Large intestine (tissue), 3 donors: Measurements from ENCODE around the gene MYCBPAP. TPM values are rescaled to one million over a fixed set of nuclear protein-coding genes. Genes with fewer than 3 reads are reported as not detected.

Experiments
- DNase-seq, 2 donors: peaks; one replicate each; pipeline versions ENCODE4 v3.0.0 to v3.0.0-alpha.2; 2013
- H3K27ac ChIP-seq: one replicate; pipeline ENCODE4 v1.5.1; 2013; ENCODE audit warnings: low read length
- H3K27me3 ChIP-seq: 2 replicates; pipeline ENCODE4 v1.6.1; 2013; ENCODE audit warnings: low read length; ENCODE audit not compliant: control insufficient read depth, insufficient read depth
- H3K36me3 ChIP-seq: 2 replicates; pipeline ENCODE4 v1.6.1; 2013; ENCODE audit warnings: low read length; ENCODE audit not compliant: control insufficient read depth, insufficient read depth
- H3K4me1 ChIP-seq: one replicate; pipeline ENCODE4 v1.6.1; 2013; ENCODE audit warnings: low read length; ENCODE audit not compliant: control insufficient read depth, insufficient read depth
- H3K4me3 ChIP-seq: one replicate; pipeline ENCODE4 v1.5.1; 2013; ENCODE audit warnings: low read length
- H3K9me3 ChIP-seq: one replicate; pipeline ENCODE4 v1.6.1; 2013; ENCODE audit warnings: mild to moderate bottlenecking, low read depth, low read length, moderate library complexity; ENCODE audit not compliant: control insufficient read depth
- WGBS: methylation state at CpG from one replicate; pipeline ENCODE4 v1.1.5; 2013; ENCODE audit warnings: low lambda C conversion rate; ENCODE audit not compliant: insufficient coverage; 5-methylcytosine and 5-hydroxymethylcytosine counted together
- polyA plus RNA-seq: library from polyadenylated mRNA; unstranded; fragments of 120-200 nt; gene quantifications from one replicate; pipeline ENCODE4 v1.2.1, GENCODE V29; 2013

Gene MYCBPAP
- polyA plus RNA-seq, 1 donor, result 1.8 TPM

- peak; percentile 82 to 85 for DNase-seq
- H3K27me3 ChIP-seq, result peaks cover 2% of the 10 kb centered on the region
- peak overlapping the region; percentile 68 for H3K4me3 ChIP-seq
- no CpG with 5 or more reads among the region's 19 CpGs for WGBS
- H3K36me3 ChIP-seq, result peaks cover 40% of the 10 kb centered on the region
- peak overlapping the region; percentile 83 for H3K27ac ChIP-seq
- peaks cover 21% of the 10 kb centered on the region for H3K4me1 ChIP-seq
- H3K9me3 ChIP-seq, result no peaks in the 10 kb centered on the region
Measured at GRCh38 chr17:50479522-50480141, 28.6 kb upstream of the MYCBPAP start.

GRCh38 chr17:50480142-50480764 lies 28.0 kb upstream of the MYCBPAP start:
- WGBS, result 100% methylated on average over 1 of the region's 7 CpGs
- Histone ChIP-seq H3K4me3 (no peak overlapping the region), H3K4me1 (peaks cover 21% of the 10 kb centered on the region), H3K9me3 (no peaks in the 10 kb centered on the region), H3K27me3 (peaks cover 2% of the 10 kb centered on the region), H3K36me3 (peaks cover 42% of the 10 kb centered on the region), H3K27ac (no peak overlapping the region)
- no peak for DNase-seq

- H3K4me1 ChIP-seq, result peaks cover 21% of the 10 kb centered on the region
- no peaks in the 10 kb centered on the region for H3K9me3 ChIP-seq
- WGBS, result 100% methylated on average over 2 of the region's 2 CpGs
- H3K36me3 ChIP-seq, result peaks cover 49% of the 10 kb centered on the region
- no peak for DNase-seq
- peaks cover 2% of the 10 kb centered on the region for H3K27me3 ChIP-seq
- no peak overlapping the region for H3K4me3 ChIP-seq
- H3K27ac ChIP-seq, result no peak overlapping the region
Measured at GRCh38 chr17:50480854-50481490, 27.3 kb upstream of the MYCBPAP start.

- no peak overlapping the region for H3K4me3 ChIP-seq
- H3K36me3 ChIP-seq, result peaks cover 51% of the 10 kb centered on the region
- H3K9me3 ChIP-seq, result no peaks in the 10 kb centered on the region
- H3K4me1 ChIP-seq, result peaks cover 19% of the 10 kb centered on the region
- no CpG with 5 or more reads among the region's 4 CpGs for WGBS
- H3K27ac ChIP-seq, result no peak overlapping the region
- H3K27me3 ChIP-seq, result peaks cover under 1% of the 10 kb centered on the region
- DNase-seq, result no peak
Measured at GRCh38 chr17:50481648-50482047, 26.6 kb upstream of the MYCBPAP start.

GRCh38 chr17:50482110-50482509 lies 26.1 kb upstream of the MYCBPAP start:
- peaks cover 52% of the 10 kb centered on the region for H3K36me3 ChIP-seq
- H3K4me1 ChIP-seq, result peaks cover 16% of the 10 kb centered on the region
- no peaks in the 10 kb centered on the region for H3K27me3 ChIP-seq
- H3K9me3 ChIP-seq, result no peaks in the 10 kb centered on the region
- no CpG with 5 or more reads among the region's 23 CpGs for WGBS
- DNase-seq, result no peak
- H3K27ac ChIP-seq, result no peak overlapping the region
- H3K4me3 ChIP-seq, result no peak overlapping the region

GRCh38 chr17:50482516-50482915 lies 25.7 kb upstream of the MYCBPAP start:
- Histone ChIP-seq H3K4me3 (no peak overlapping the region), H3K9me3 (no peaks in the 10 kb centered on the region), H3K27me3 (no peaks in the 10 kb centered on the region), H3K4me1 (peaks cover 16% of the 10 kb centered on the region), H3K27ac (no peak overlapping the region), H3K36me3 (peaks cover 56% of the 10 kb centered on the region)
- no CpG with 5 or more reads among the region's 7 CpGs for WGBS
- peak; percentile 78 to 87 for DNase-seq

GRCh38 chr17:50483266-50483665 lies 25.0 kb upstream of the MYCBPAP start:
- peaks cover 56% of the 10 kb centered on the region for H3K36me3 ChIP-seq
- H3K4me3 ChIP-seq, result no peak overlapping the region
- H3K27ac ChIP-seq, result no peak overlapping the region
- H3K4me1 ChIP-seq, result peaks cover 12% of the 10 kb centered on the region
- H3K9me3 ChIP-seq, result no peaks in the 10 kb centered on the region
- no peaks in the 10 kb centered on the region for H3K27me3 ChIP-seq
- WGBS, result no CpG with 5 or more reads among the region's 5 CpGs
- no peak for DNase-seq

- no peak for DNase-seq
- WGBS, result no CpG with 5 or more reads among the region's 11 CpGs
Measured at GRCh38 chr17:50484386-50485155, 23.7 kb upstream of the MYCBPAP start.

GRCh38 chr17:50487213-50488096 lies 20.8 kb upstream of the MYCBPAP start:
- Histone ChIP-seq H3K4me1 (peaks cover 4% of the 10 kb centered on the region), H3K27me3 (no peaks in the 10 kb centered on the region), H3K4me3 (no peak overlapping the region), H3K36me3 (peaks cover 39% of the 10 kb centered on the region), H3K27ac (no peak overlapping the region), H3K9me3 (no peaks in the 10 kb centered on the region)
- WGBS, result no CpG with 5 or more reads among the region's 17 CpGs
- DNase-seq, result no peak

More at GRCh38 chr17:50484386-50485155, 23.7 kb upstream of the MYCBPAP start:
- Histone ChIP-seq H3K27me3 (no peaks in the 10 kb centered on the region), H3K27ac (no peak overlapping the region), H3K4me1 (peaks cover 9% of the 10 kb centered on the region), H3K9me3 (no peaks in the 10 kb centered on the region), H3K4me3 (no peak overlapping the region), H3K36me3 (peaks cover 56% of the 10 kb centered on the region)
